Activated T-helper 1 cell treated with anti-CD3 and anti-CD28 coated beads, Interleukin-12 subunit alpha, Interleukin-12 subunit beta, Interleukin-2, Interleukin-4 antibody, amounts not matched to agents 30 ng/mL and 10 ng/mL and 1 ng/mL, durations not matched to agents 14 hours and 24 hours and 36 hours (primary cell): Measurements from ENCODE around the gene MMP24OS. TPM values are rescaled to one million over a fixed set of nuclear protein-coding genes. Genes with fewer than 3 reads are reported as not detected.
"Not testable (repeated sequence)": the region's sequence is repeated elsewhere in the genome, so short reads cannot be mapped to it uniquely, and the experiment has no call there.

ENCODE experiments used
- DNase-seq: peaks from one replicate; pipeline ENCODE4 v3.0.0; 2021; ENCODE audit warnings: low spot score
- H3K27ac Mint-ChIP-seq: one replicate; pipeline ENCODE4 v1.8.0; 2021; ENCODE audit warnings: mild to moderate bottlenecking, mixed read lengths
- H3K27me3 Mint-ChIP-seq: one replicate; pipeline ENCODE4 v1.8.0; 2022; ENCODE audit warnings: mild to moderate bottlenecking, moderate library complexity, mixed read lengths; ENCODE audit not compliant: insufficient read depth
- H3K36me3 Mint-ChIP-seq: one replicate; pipeline ENCODE4 v1.8.0; 2021; ENCODE audit warnings: low read depth, mixed read lengths
- H3K4me1 Mint-ChIP-seq: one replicate; pipeline ENCODE4 v1.8.0; 2021; ENCODE audit warnings: low read depth, mixed read lengths
- H3K4me3 Mint-ChIP-seq: one replicate; pipeline ENCODE4 v1.8.0; 2021; ENCODE audit warnings: mild to moderate bottlenecking, moderate library complexity, mixed read lengths
- H3K9me3 Mint-ChIP-seq: one replicate; pipeline ENCODE4 v1.8.0; 2021; ENCODE audit warnings: mixed read lengths
- intact Hi-C: fragments of 100-400 bp; cut with micrococcal nuclease; formaldehyde crosslinking; loops from one replicate; pipeline ENCODE4 v1.15.1; 2024
- total RNA-seq: library from RNA; stranded (reverse); gene quantifications from 2 replicates; pipeline ENCODE4 v1.2.3, GENCODE V29; 2022

Gene MMP24OS
- total RNA-seq, 1 donor from 2014 or later: 25.0 TPM

- Mint-ChIP-seq H3K9me3 (no peaks in the 10 kb centered on the region), H3K27me3 (no peaks in the 10 kb centered on the region), H3K4me1 (peaks cover 11% of the 10 kb centered on the region), H3K36me3 (peaks cover 20% of the 10 kb centered on the region), H3K27ac (no peak overlapping the region), H3K4me3 (no peak overlapping the region)
- DNase-seq: no peak
- intact Hi-C loops: loop anchor here (10.0 kb wide), 2 partner anchors 319 to 569 kb away; partner anchors contain the start of genes GSS, MYH7B and TP53INP2
Measured at GRCh38 chr20:35273449-35274171, 4.3 kb downstream of the MMP24OS start.

DNA sequence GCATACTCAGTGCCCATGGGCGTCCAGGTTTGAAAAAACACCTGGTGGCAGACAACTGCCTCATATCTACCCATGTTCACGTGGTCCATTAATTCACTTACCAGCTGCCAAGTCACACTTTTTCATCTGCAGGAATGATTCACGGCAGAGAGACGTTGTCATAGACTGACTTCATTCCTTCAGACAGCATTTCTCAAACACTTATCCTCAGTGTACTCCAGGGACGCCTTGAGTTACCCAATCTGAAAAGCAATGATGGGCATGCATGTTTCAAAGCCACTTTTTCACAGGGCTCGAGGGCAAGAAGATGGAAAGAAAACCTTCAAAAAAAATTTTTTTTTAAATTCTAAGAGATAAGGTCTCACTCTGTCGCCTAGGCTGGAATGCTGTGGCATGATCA lies 6.0 kb downstream of the MMP24OS start:
- Mint-ChIP-seq H3K4me1 (peaks cover under 1% of the 10 kb centered on the region), H3K27me3 (no peaks in the 10 kb centered on the region), H3K36me3 (peaks cover 16% of the 10 kb centered on the region), H3K27ac (no peak overlapping the region), H3K9me3 (no peaks in the 10 kb centered on the region), H3K4me3 (no peak overlapping the region)
- intact Hi-C loops: loop anchor here (10.0 kb wide), 2 partner anchors 317 to 567 kb away; partner anchors contain the start of genes GSS, MYH7B and TP53INP2
- DNase-seq: no peak

- H3K4me3 Mint-ChIP-seq: no peak overlapping the region
- DNase-seq: no peak
- no peaks in the 10 kb centered on the region for H3K27me3 Mint-ChIP-seq
- no peak overlapping the region for H3K27ac Mint-ChIP-seq
- no peaks in the 10 kb centered on the region for H3K9me3 Mint-ChIP-seq
- H3K36me3 Mint-ChIP-seq: peaks cover 18% of the 10 kb centered on the region
- H3K4me1 Mint-ChIP-seq: no peaks in the 10 kb centered on the region
- intact Hi-C loops: loop anchor here (10.0 kb wide), 2 partner anchors 316 to 566 kb away; partner anchors contain the start of genes GSS, MYH7B and TP53INP2
Measured at GRCh38 chr20:35271073-35271882, 6.6 kb downstream of the MMP24OS start.

- H3K4me1 Mint-ChIP-seq: no peaks in the 10 kb centered on the region
- peaks cover 15% of the 10 kb centered on the region for H3K36me3 Mint-ChIP-seq
- intact Hi-C loops: loop anchor here (10.0 kb wide), 2 partner anchors 315 to 565 kb away; partner anchors contain the start of genes GSS, MYH7B and TP53INP2
- H3K4me3 Mint-ChIP-seq: no peak overlapping the region
- DNase-seq: no peak
- no peaks in the 10 kb centered on the region for H3K27me3 Mint-ChIP-seq
- no peaks in the 10 kb centered on the region for H3K9me3 Mint-ChIP-seq
- H3K27ac Mint-ChIP-seq: no peak overlapping the region
Measured at GRCh38 chr20:35270021-35270902, 7.7 kb downstream of the MMP24OS start.

DNA sequence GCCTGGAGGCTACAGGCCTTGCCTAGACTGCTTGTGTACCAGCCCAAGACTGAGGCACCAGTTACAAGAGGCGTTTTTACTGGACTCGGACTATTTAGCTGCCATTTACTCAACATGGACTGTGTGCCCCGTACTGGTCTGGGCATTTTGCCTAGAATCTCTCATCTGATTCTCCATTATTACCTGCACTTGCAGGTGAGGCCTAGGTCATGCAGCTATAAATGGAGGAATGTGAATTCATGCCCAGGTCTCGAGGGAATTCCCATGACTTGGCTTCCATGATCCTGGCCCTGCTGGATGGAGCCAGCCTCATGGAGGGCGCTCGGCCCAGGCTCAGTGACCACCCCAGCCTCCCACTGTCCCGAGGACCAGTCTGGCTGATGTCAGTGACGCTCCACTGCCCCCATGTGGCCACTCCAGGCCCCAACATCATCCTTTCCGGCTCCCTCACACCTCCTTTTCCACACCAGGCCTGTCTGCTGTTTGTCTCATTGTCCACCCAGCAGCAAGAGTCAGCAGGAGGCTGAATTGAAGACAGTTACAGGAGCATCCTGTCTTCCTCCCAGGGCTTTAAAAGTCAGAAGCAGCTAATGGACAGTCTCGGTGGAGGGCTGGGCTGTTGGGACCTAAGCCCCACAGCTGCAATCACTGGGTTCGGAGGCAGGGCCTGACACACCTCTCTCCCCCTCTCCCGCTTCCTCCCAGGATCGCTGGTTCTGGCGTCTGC lies 8.7 kb downstream of the MMP24OS start:
- intact Hi-C loops: loop anchor here (1.0 to 2.0 kb wide), 4 partner anchors 61 to 434 kb away; partner anchors contain the start of gene EDEM2
- Mint-ChIP-seq H3K36me3 (peaks cover 18% of the 10 kb centered on the region), H3K27ac (no peak overlapping the region)

GRCh38 chr20:35267092-35267491 lies 10.8 kb downstream of the MMP24OS start:
- DNase-seq: no peak
- no peak overlapping the region for H3K27ac Mint-ChIP-seq
- no peaks in the 10 kb centered on the region for H3K4me1 Mint-ChIP-seq
- H3K27me3 Mint-ChIP-seq: no peaks in the 10 kb centered on the region
- peaks cover 18% of the 10 kb centered on the region for H3K36me3 Mint-ChIP-seq
- no peaks in the 10 kb centered on the region for H3K9me3 Mint-ChIP-seq
- H3K4me3 Mint-ChIP-seq: no peak overlapping the region
- intact Hi-C loops: no loop called here

More for the DNA sequence above, 8.7 kb downstream of the MMP24OS start:
- no peaks in the 10 kb centered on the region for H3K4me1 Mint-ChIP-seq
- no peaks in the 10 kb centered on the region for H3K9me3 Mint-ChIP-seq
- no peaks in the 10 kb centered on the region for H3K27me3 Mint-ChIP-seq
- no peak overlapping the region for H3K4me3 Mint-ChIP-seq
- DNase-seq: peak; percentile 36

DNA sequence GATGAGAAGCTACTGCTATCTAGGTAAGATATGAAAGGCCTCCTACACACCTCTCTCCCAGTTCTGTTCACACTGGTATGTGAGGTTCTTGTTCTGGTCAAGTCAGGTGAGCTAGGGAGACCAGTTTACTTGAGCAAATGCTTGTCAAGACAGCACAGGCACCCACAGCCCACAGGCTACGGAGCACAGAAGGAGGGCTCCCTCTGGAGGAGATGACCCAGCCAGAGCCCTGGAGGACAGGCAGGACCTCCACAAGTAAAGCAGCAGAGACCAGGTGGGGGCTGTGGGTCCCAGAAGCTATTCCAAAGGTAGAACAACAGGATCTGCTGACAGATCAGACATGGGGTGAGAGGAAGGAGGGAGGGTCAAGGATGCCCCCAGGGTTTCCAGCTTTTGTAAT lies 13.2 kb downstream of the MMP24OS start:
- intact Hi-C loops: no loop called here
- no peaks in the 10 kb centered on the region for H3K9me3 Mint-ChIP-seq

GRCh38 chr20:35263532-35264341 lies 14.2 kb downstream of the MMP24OS start:
- no peak for DNase-seq
- H3K4me1 Mint-ChIP-seq: no peaks in the 10 kb centered on the region
- no peaks in the 10 kb centered on the region for H3K9me3 Mint-ChIP-seq
- H3K27ac Mint-ChIP-seq: no peak overlapping the region
- no peak overlapping the region for H3K4me3 Mint-ChIP-seq
- intact Hi-C loops: no loop called here
- peaks cover 9% of the 10 kb centered on the region for H3K36me3 Mint-ChIP-seq
- no peaks in the 10 kb centered on the region for H3K27me3 Mint-ChIP-seq

More for the DNA sequence above, 13.2 kb downstream of the MMP24OS start:
- no peak overlapping the region for H3K27ac Mint-ChIP-seq
- peaks cover 9% of the 10 kb centered on the region for H3K36me3 Mint-ChIP-seq
- H3K4me1 Mint-ChIP-seq: no peaks in the 10 kb centered on the region
- DNase-seq: no peak
- H3K4me3 Mint-ChIP-seq: no peak overlapping the region
- H3K27me3 Mint-ChIP-seq: no peaks in the 10 kb centered on the region

DNA sequence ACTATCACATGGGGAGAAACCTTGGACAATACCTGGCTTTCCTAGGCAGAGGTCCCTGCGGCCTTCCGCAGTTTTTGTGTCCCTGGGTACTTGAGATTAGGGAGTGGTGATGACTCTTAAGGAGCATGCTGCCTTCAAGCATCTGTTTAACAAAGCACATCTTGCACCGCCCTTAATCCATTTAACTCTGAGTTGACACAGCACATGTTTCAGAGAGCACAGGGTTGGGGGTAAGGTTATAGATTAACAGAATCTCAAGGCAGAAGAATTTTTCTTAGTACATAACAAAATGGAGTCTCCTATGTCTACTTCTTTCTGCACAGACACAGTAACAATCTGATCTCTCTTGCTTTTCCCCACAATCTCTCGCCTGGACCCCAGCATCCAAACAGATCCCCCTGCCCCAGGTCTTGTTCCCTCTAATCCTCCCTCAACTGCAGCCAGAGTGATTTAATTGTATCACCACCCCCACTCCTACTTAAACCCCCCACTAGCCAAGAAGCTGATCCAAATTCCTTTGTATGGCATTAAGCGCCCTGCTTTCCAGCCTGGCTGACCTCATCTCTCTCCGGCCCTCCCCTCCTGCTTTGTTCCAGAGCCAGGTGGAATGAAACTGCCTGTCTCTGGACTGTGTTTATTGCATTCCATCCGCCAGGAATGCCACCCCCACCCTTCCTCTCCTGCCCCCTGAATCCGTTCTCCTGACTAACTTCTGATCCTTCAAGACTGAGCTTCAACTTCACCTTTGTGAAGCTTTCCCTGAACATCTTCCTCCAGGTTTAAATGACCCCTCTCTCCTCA lies 15.0 kb downstream of the MMP24OS start:
- H3K27ac Mint-ChIP-seq, H3K9me3 Mint-ChIP-seq, H3K36me3 Mint-ChIP-seq, H3K27me3 Mint-ChIP-seq, intact Hi-C loops, H3K4me1 Mint-ChIP-seq, DNase-seq, H3K4me3 Mint-ChIP-seq: not testable (repeated sequence)

GRCh38 chr20:35262321-35262720 lies 15.6 kb downstream of the MMP24OS start:
- H3K27ac Mint-ChIP-seq, DNase-seq, H3K27me3 Mint-ChIP-seq, H3K4me3 Mint-ChIP-seq, intact Hi-C loops, H3K9me3 Mint-ChIP-seq, H3K4me1 Mint-ChIP-seq, H3K36me3 Mint-ChIP-seq: not testable (repeated sequence)

GRCh38 chr20:35260426-35260825 lies 17.5 kb downstream of the MMP24OS start:
- no peaks in the 10 kb centered on the region for H3K27me3 Mint-ChIP-seq
- no peak for DNase-seq
- no peaks in the 10 kb centered on the region for H3K4me1 Mint-ChIP-seq
- intact Hi-C loops: no loop called here
- peaks cover 3% of the 10 kb centered on the region for H3K36me3 Mint-ChIP-seq
- no peak overlapping the region for H3K4me3 Mint-ChIP-seq
- H3K9me3 Mint-ChIP-seq: no peaks in the 10 kb centered on the region
- H3K27ac Mint-ChIP-seq: no peak overlapping the region
